Renal cortex interstitium (tissue), 11 donors: ENCODE results near the gene LRFN3. TPM values are rescaled to one million over a fixed set of nuclear protein-coding genes. Genes with fewer than 3 reads are reported as not detected.
"Not testable (repeated sequence)": the region's sequence is repeated elsewhere in the genome, so short reads cannot be mapped to it uniquely, and the experiment has no call there.

Source experiments
- DNase-seq, 11 donors: peaks; one replicate each; pipeline ENCODE4 v3.0.0-alpha.2; 2013; ENCODE audit warnings: low read depth in 9 of 11, low spot score in 4 of 11; ENCODE audit errors: extremely low read depth in 1 of 11
- polyA plus RNA-seq, 3 donors: library from polyadenylated mRNA; unstranded; fragments of 120-200 nt; gene quantifications; one replicate each; pipeline ENCODE4 v1.2.1, GENCODE V29; 2013; ENCODE audit not compliant: insufficient read length in 3 of 3

Gene LRFN3
- polyA plus RNA-seq, 3 donors = 8.2 to 13.9 (median 13.3) TPM

DNA sequence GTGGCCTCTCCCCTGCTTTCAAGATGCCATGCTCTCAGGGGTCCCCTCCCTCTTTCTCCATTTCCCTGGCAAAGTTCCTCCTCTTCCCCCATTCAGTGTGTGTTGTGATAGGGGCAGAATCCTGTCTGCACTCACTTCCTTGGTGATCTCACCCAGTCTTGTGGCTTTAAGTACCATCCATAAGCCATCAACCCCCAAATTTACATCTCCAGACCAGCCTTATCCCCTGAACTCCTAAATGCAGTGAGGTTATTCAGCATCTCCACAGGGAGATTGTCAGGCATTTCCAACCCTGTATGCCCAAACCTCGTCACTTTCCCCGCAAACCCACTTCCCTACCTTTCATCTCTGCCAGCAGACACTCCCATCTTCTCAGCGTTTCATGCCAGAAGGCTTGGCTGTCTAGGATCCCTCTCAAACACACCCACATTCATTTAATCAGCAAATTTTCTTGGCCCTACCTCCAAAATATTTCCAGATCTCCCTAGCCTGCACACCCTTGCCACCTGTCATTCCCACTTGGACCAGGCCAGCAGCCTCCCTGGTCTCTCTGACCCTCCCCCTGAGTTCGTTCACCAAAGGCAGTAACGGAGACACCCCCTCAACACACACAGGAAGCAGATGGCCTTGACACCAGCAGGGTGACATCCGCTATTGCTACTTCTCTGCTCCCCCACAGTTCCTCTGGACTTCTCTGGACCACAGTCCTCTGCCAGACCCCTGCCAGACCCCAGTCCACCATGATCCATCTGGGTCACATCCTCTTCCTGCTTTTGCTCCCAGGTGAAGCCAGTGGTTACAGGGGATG lies 34.1 kb upstream of the LRFN3 start, which contains the start of gene HCST:
Gene HCST, plus strand, starts transcription at position 676 of the 808 bp plus-strand sequence. Its CDS starts 65 bp downstream, at position 741.
- DNase-seq = no peak

GRCh38 chr19:35902870-35903475 lies 33.2 kb upstream of the LRFN3 start:
- DNase-seq = no peak

- peak in 4 of 11 donors; percentile 42 to 50 (median 47) for DNase-seq
These were observed 32.5 kb upstream of the LRFN3 start for GRCh38 chr19:35903550-35904179.

- DNase-seq = no peak
These were observed 31.7 kb upstream of the LRFN3 start for GRCh38 chr19:35904311-35905068.

DNA sequence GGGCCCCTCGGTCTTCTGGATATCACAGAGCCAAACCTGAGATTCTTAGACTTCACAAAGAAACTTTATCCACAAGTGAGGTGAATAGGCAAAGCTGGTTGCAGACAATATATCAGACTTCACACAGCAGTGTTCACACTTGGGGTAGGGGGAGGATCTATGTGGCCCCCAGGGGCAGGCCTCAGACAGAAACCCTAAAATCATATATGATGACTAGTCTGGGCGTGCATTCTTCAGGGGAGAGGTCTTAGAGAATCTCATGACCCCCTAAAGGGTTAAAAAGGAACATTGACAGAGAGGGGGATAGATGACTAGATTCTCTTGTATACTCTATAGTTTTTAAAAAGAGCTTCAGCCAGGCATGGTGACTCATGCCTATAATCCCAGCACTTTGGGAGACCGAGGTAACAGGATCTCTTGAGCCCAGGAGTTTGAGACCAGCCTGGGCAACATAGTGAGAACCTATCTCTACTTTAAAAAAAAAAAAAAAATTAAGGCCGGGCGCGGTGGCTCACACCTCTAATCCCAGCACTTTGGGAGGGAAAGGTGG lies 30.9 kb upstream of the LRFN3 start:
- DNase-seq = no peak

GRCh38 chr19:35907377-35907745 lies 28.8 kb upstream of the LRFN3 start:
- no peak for DNase-seq

DNA sequence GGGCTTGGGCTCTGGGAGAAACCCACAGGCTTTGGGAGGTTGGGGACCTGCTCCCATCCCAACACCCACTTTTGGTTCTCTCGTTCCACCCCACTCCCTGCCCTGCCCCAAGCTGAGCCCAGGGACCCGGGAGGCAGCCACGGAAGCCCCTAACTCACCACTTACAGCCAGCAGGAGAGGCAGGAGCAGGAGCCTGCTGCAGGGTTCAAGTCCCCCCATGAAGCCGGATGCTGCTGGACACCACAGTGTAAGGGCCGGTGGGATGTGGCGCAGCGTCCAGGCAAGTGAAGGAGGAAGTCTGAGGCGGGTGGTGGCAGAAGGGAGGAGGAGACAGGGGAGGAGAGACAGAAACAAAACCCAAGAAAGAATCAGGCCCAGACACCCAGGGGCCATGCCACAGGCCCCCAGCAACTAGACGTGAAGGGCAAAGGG lies 28.1 kb upstream of the LRFN3 start, which contains the start of gene TYROBP:
Gene TYROBP, minus strand, starts transcription at position 286 of the 432 bp plus-strand sequence. Its CDS starts 67 bp downstream, at position 219.
- DNase-seq = no peak

- no peak for DNase-seq
These were observed 27.0 kb upstream of the LRFN3 start for GRCh38 chr19:35908973-35909683.

- no peak for DNase-seq
These were observed 26.5 kb upstream of the LRFN3 start for GRCh38 chr19:35909684-35910035.

GRCh38 chr19:35910355-35910754 lies 25.8 kb upstream of the LRFN3 start:
- DNase-seq = not testable (repeated sequence)

DNA sequence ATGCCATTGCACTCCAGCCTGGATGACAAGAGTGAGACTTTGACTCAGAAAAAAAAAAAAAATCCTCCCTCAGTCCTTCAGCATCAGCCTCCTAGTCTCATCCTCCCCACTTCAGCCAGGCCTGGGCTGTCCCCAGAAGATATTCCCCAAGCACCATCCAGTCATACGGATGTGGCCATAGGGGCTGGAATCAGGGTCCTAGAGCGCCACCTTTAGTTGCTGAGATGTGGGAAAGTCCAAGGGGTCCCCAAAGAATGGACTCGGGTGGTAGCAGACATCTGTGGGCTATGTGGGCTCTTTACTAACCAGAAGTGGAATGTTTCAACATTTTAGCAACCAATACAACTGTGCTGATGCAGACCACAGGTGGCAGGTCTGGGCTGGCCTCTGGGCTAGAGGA lies 25.0 kb upstream of the LRFN3 start:
- DNase-seq = no peak

DNA sequence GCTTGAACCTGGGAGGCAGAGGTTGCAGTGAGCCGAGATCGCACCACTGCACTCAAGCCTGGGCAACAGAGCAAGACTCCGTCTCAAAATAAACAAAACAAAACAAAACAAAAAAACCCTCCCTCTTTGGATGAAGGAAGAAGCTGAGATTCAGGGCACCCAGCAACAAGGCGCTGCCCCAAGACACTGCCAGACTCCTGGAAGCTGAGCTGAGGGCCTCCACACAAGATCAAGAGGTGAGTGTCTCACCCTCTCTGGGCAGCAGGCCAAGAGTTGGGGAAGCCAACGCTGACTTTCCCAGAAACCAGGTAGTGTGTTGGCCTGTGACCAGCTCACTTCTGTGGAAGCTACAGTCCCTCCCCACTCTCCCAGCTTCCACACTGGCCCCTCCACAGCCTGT lies 24.4 kb upstream of the LRFN3 start:
- DNase-seq = no peak

DNA sequence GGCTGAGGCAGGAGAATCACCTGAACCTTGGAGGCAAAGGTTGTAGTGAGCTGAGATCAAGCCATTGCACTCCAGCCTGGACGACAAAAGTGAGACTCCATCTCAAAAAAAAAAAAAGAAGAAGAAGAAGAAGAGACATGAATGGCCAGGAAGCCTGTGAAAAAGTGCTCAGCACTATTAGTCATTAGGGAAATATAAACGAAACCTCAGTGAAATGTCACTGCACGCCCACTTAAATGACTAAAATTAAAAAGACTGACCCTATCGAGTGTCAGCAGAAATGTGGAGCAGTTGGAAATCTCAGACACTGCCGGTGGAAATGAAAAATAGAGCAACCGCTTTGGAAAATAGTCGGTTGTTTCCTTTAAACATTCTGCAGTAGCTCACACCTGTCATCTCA lies 22.6 kb upstream of the LRFN3 start:
- no peak for DNase-seq

GRCh38 chr19:35915443-35915842 lies 20.7 kb upstream of the LRFN3 start:
- DNase-seq = no peak

DNA sequence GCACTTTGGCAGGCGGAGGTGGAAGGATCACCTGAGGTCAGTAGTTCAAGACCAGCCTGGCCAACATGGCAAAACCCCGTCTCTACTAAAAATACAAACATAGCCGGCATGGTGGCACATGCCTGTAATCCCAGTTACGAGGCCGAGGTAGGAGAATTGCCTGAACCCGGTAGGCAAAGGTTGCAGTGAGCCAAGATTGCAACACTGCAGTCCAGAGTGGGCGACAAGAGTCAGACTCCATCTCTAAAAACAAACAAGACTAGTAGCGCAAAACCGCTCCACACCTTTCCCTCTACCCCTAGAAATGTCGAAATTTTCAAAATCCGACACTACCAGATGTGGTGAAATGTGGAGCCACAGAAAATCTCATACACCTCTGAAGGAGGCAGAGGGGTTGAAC lies 16.9 kb upstream of the LRFN3 start:
- DNase-seq = no peak

- no peak for DNase-seq
These were observed 15.2 kb upstream of the LRFN3 start for GRCh38 chr19:35921012-35921411.

DNA sequence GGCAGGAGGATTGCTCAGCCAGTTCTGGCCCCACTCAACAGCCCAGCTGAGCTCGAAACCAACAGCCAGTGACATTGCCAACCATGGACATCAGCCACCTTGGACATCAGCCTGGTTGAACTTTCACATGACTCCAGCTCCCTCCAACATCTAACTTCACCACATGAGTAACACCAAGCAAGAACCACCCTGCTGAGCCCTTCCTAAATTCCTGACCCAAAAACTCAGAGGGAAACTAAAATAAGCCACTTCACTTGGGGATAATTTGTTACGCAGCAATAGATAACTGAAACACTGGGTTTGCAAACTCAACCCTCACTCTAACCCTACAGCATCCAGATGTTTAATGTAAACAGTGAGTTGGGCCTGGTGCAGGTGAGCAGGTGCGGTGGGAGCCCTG lies 10.7 kb upstream of the LRFN3 start:
- no peak for DNase-seq

DNA sequence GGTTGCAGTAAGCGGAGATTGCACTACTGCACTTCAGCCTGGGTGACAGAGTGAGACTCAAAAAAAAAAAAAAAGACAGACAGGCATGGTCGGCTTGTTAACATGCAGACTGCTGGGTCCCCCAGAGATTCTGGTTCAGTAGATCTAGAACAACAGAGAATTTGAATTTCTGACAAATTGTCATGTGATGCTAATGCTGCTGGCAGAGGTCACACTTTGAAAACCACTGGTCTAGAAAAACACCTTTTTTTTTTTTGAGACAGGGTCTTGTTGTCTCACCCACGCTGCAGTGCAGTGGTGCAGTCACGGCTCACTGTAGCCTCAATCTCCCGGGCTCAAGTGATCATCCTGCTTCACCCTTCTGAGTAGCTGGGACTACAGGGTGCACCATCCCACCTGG lies 7.7 kb upstream of the LRFN3 start:
- no peak for DNase-seq

GRCh38 chr19:35929876-35930275 lies 6.3 kb upstream of the LRFN3 start:
- no peak for DNase-seq
